AG08395 (cell line): ENCODE results near the gene PDGFB.

ENCODE experiments used
- DNase-seq: peaks from one replicate; pipeline ENCODE4 v3.0.0; 2012; ENCODE audit warnings: mixed read lengths, low spot score

PDGFB gene

DNA sequence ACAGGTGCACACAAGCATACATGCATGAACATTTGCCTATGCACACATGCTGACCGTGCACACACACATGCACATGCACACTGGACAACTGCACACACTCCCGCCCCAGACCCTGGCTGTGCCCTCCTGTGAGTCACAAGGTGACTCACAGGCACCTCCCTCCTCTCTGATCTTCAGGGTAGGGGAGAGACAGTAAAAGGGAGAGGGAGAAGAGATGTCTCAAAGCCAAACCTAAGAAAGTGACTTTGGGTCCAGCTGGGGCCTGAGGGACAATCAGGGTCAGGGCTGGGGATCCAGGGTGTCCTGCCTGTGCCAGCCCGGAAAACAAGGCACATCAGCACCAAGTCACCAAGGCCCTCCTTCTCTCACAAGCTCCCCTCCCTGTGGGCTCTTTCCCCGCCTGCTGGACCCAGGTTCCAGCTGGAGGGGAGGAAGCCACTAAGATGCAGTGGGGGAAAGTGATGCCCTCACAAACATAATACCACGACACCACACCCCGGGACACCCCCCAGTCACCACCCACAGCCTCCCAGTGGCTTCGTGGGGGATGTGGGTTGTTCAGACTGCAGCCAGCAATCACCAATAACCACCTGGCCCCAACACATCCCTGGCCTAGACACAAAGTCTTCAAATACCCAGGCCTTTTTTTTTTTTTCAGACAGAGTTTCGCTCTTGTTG, 39.3 kb downstream of the PDGFB start:
- DNase-seq, result peak; percentile 82

DNA sequence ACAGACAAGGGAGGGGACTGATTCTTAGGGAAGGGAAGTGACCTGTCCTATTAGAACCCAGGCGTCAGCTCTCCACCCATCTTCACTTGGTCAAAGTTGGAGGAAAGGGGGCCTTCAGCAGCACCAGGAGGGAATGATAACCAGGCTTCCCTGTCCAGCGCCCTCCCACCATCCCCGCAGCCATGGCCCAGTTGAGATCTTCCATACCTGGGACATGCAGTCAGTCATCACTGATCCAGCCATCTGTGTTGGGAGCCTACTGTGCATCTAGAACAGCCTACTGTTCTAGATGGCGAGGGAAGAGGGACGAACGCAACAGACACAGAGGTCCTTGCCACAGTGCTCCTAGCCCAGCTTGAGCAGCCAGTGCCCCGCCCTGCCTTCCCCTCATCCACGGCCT, 40.6 kb downstream of the PDGFB start:
- no peak for DNase-seq

DNA sequence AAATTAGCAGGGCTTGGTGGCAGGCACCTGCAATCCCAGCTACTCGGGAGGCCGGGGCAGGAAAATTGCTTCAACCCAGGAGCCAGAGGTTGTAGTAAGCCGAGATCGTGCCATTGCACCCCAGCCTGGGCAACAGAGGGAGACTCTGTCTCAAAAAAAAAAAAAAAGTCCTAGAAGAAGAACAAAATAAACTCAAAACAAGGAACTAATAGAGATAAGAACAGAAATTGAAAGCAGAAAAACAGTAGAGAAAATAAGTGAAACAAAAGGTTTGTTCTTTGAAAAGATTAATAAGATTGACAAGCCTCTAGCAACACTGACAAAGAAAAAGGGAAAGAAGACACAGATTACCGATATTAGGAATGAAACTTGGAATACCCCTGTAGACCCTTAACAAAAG, 47.2 kb downstream of the PDGFB start:
- DNase-seq, result no peak

DNA sequence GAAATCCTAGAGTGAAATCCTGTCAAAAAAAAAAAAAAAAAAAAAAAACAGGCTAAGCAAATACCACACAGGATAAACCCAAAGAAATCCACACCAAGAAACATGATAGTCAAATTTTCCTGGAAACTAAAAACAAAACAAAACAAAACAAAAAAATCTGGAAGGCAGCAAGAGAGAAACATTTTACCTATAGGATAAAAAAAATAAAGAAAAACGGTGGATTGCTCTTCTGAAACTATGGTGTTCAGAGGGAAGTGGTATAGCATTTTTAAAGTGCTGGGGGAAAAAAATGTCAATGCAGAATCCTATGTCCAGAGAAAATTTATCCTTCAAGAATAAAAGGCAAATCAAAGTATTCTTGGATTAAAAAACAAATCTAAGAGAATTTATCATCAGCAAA, 50.7 kb downstream of the PDGFB start:
- DNase-seq, result no peak

DNA sequence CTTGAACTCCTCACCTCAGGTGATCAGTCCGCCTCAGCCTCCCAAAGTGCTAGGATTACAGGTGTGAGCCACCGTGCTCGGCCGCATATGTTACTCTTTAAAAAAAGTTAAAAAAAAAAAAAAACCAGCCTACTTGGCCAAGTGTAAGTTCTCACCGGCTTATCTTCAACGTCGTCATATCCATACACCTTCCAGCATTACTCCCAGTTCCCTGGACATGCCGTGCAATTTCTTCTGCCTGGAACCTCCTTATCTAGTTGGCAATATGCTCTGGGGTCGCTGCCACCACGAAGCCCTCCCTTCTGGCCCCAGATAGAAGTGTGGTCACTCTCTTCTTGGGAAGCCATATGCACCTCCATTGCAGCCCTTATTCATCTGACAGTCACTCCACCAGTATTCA, 56.0 kb downstream of the PDGFB start:
- no peak for DNase-seq

DNA sequence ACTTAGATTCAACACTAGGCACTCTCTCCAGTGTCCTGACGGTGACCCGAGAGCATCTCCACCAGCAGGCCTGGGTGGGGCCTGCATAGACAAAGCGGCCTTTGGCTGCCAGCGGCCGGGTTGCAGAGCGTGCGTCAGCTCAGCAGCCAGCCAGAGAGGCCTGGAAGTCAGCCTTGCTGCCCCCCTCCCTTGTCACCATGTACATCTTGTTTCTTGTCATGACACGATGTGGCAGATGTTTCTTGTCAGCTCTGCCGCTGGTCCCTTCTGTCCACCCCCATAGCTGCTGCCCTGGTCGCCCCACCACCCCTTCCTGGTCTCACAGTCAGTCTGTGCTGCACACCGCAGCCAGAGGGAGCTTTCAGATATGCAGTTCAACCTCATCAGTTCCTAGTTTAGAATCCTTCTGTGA, 59.2 kb downstream of the PDGFB start:
- peak; percentile 95 for DNase-seq

DNA sequence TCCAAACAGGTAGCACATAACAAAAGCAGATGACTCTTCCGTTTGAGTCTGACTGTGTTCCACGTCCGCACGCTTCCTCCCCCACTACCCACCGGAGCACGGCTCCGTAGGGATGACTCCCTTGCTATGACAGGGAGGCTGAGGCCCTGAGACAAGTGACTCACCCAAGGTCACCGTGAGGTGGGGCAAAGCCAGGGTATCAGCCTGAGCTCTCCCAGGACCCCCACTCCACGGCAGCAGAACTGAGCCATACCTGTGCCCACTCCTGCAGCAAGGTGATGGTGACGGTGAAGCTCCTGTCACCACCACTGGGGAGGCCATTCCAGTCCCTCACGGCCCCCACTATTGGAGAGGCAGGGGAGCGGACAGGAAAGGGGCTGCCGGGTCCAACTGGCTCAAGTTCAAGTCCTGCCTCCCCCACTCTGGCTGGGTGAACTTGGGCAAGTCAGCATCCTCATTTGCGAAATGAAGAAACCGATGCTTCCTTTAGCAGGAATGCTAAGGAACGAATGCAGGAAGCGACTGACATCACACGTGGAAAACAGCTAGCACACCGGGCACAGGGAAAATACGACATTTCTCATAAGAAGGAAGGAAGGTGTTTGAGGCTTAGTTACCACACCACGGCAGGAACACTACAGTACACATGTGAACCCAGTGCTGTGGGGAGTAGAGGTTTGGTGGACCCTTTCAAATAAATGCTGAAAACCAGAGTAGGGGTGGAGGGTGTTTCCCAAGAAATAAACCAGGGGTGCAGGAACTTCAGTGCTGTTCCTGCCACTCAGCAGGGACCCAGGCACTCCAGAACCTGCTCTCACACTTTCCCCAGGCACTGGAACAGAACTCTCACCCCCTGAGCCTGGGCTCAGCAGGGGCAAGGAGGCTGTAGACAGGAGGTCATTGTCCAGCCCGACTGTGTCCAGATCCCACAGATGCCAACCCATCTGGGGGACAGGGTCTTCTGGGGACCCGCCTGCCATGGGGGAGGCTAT, 59.9 kb downstream of the PDGFB start:
- peak; percentile 48 for DNase-seq

DNA sequence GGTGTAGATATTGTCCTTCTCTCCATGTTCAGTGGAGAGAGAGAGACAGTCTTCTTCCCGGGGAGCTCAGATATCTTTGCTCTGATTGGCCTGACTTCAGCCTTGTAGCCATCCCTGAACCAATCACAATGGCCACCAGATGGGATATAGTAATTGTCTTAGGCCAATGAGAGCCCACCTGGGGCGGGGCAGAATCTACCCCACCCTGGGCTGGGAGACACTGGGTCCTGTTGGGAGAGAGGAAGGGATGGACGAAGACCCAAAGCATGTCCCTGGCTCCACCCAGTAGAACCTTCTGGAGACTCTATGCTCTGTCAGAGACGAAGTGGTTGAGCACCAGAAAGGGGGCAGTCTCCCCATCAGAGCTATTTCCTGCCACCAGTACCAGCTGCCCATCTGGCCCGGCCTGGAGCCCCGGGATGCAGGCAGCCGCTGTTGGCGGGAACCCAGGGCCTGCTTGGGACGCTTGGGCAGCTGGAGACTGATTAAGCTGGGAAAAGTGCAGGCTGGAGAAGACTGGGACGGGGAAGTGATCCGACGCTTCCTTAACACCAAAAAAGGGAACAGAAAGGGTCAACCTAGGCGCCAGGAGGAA, 60.7 kb downstream of the PDGFB start:
- peak; percentile 87 for DNase-seq

DNA sequence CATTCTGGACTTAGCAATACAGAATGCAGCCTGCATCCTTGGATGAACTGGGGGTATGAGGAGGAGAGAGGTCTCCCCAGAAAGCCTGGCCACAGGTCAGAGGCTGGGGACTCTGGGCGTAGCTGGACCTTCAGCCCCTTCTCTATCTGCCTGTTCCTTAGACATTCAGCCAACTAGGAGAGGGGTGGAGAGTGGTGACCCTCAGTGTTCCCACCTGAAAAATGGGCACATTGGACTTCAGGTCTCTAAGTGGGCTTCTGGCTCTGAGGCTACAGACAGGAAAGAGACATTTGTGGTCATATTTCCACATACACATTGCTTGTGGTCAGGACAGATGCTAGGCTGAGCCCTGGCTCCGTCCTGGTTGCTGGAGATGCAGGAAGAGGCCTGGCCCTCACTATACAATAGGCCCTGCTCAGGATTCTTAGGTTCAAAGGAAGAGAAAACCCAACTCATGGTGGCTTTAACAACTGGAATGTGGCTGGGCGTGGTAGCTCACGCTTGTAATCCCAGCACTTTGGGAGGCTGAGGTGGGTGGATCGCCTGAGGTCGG, 62.2 kb downstream of the PDGFB start:
- no peak for DNase-seq

DNA sequence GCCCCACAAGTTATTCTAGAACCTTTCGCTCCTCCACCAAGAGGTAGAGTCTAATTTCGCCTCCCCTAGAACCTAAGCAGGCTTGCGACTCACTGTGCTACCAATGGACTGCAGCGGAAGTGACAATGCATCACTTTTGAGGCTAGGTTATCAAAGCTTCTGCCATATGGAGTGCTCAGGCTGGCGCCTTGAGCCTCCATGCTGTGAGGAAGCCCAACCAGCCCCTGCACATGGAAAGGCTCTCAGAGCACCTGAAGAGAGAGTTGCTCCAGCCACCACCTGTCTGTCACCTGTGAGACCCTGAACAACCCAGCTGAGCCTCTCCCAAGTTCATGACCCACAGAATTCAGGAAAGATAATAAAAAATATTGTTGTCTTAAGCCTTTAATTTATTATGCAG, 63.0 kb downstream of the PDGFB start:
- no peak for DNase-seq

DNA sequence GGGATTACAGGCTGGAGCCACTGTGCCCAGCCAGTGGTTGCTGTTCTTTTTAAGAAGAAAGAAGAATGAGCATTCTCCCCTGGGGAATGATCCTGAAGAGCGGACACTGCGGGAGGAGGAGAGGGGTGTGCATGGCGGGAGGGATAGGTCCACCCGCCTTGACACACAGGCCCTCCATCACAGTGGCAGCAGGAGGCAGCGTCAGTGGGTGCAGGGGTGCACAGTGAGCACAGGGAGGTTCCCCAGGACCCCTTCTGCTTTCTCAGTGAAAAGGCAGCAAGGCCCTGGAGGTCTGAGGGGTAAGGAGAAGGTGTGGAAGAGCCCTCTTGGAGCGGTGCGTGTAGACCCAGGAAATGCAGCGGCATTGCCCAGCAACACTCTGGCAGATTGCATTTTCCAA, 63.4 kb downstream of the PDGFB start:
- DNase-seq, result no peak

DNA sequence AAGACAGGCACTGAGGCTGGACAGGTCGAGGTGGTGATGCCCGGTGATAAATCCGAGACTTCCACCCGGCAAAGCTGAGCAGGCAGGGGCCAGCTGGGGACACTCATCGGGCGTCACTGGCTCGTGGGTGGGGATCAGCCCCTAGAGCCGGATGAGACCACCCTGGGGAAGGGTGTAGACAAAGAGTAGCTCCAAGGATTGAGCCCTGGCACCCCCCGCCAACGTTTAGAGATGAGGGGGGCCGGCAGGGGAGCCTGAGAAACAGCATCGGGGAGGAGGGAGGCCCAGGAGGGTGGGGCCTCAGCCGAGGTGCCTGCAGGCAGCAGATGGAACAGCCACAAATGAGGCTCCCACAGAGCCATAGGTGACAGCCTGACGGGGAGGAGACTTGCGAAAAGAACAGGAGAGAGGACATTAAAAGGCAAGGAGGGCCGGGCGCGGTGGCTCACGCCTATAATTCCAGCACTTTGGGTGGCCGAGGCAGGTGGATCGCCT, 64.9 kb downstream of the PDGFB start:
- no peak for DNase-seq

DNA sequence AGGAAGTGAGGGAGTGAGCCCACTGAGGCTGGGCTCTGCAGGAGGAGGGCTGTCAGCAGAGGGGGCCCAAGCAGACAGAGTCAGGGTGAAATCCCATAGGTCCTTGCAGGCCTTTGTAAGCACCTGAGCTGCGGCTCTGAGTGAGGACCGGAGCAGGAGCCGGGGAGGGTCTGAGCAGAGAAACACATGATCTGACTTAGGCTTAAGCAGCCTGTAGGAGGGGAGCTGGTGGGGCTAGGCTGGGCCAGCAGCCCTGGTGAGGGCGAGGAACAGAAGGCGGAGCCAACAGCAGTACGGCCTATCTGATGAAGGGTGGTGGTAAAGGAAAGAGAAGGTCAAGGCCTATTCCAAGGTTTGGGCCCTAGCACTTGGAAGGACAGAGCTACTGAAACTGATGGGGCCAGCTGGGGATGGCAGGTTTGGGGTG, 65.4 kb downstream of the PDGFB start:
- no peak for DNase-seq

DNA sequence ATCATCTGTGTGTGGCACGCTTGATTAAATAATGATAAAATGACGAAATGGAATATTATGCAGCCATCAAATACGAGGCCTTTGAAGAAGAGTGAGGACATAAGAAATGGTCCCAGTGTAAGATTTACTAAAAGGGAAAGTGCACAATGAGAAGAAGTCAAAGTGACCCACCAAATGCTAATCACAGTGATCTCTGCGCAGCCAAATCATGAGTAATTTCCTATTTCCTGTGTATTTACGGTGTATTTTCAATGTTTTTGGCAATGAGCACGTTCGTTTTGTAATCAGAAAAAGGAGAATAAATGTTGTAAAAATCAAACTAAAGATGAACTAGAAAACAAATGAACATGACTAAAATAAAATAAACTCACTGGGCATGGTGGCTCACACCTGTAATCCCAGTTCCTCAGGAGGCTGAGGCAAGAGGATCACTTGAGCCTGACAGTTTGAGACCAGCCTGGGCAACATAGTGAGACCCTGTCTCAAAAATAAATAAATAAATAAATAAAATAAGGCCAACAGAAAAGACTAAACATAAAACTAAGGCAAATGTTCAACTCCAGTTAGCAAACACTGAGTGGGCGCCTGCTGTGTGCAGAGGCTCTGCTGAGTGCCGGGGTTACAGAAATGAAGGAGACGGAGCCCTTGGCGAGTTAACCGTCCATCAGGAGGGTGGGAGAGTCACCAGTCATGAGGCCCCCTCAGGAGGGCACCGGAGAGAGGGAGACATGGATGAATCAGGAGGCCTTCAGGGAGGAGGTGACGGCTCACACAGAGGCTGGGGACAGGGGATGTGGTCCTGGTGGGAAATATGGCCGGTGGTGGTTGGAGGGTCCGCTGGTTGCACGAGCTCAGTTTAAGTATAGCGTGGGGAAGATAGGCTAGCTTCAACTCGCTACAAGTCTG, 66.3 kb downstream of the PDGFB start:
- DNase-seq, result no peak

DNA sequence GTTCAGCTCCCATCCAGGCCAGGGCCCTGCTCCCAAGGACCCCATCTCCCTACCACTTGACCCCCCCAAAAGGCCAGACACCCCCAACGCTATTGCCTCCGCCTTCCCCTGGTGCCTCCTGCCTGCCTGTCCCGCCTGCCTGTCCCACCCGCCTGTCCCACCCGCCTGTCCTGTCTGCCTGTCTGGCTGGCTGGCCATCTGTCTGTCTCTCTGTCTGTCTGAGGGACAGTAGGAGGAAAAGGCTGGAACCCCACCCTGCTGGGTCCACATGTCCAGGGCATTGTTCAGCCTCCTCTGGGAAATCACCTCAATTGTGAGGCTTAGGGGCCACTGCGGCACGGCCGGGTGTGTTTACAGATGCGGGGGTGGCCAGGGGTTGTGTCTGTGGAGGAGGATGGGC, 67.0 kb downstream of the PDGFB start:
- DNase-seq, result no peak

DNA sequence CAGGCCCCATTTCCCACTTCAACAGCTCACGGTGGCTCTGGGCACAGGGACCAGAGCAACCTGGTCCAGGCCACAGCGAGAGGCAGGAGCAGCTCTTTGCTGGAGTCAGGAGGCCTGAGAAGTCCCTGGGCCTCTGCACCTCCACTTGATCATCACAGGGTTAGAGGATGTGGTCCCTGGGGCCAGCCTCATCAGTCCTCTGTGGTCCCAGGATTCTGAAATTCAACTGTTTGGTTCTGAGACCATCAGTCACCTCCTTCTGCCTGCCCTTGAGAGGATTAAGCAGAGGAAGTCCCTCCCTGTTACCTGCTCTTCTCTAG, 67.4 kb downstream of the PDGFB start:
- DNase-seq, result no peak

DNA sequence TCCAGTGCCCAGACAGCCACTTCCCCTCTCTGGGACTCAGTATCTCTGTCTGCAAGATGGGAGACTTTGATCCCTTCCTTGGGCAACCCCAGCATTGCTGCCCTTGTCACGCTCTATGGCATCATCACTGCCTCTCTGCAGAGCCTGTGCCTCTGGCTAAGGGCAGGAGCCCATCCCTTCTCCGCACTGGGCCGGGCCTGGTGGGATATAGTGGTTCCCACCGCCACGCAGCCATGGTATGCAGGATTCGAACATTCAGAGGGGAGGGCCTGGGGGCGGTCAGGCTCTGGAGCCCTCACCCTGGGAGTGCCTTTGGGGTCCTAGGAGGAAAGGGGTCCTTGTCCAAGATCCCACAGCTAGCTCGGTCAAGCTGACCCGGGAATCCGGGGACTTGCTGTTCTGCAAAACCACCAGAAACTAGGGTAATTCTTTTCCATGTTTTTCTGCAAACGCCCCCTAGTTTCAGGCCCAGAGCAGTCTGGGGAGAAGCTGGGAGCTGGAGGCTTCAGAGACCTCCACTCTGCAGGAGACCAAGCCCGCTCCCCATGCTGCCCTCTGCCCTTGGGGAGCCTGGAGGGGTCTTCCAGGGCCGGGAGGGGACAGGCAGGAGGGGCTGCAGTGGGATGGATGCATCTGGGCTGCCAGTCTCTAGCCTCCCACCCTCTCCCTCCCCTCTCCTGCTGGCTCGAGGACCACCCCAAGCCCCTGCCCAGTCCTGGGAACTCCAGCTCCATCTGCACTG, 67.9 kb downstream of the PDGFB start:
- DNase-seq, result no peak

DNA sequence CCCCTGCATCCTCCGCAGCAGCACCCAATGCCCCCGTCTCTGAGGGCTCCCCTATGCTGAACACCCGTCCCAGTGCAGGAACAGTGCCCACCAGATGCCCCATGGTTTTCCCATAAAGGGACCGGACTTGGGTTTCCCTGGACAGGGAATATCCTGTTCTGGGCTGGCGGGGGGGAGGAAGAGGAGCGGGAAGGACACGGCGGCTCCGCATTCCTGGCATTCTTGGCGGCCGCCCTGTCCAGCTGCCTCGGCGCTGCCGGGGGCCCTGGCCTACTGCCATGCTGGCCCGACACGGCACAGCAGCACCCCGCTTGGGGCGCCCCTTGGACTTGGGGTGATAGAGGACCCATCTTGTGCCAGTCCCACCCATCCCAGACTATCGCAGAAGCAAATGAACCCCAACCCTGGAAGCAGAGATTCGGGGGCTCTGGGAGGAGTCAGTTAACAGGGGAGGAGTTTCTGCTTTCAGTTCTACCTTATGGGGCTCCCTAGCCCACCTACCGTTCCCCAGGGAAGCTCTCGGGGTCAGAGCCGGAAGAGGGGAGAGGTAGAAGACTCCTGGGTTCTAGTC, 68.6 kb downstream of the PDGFB start:
- DNase-seq, result peak; percentile 86

DNA sequence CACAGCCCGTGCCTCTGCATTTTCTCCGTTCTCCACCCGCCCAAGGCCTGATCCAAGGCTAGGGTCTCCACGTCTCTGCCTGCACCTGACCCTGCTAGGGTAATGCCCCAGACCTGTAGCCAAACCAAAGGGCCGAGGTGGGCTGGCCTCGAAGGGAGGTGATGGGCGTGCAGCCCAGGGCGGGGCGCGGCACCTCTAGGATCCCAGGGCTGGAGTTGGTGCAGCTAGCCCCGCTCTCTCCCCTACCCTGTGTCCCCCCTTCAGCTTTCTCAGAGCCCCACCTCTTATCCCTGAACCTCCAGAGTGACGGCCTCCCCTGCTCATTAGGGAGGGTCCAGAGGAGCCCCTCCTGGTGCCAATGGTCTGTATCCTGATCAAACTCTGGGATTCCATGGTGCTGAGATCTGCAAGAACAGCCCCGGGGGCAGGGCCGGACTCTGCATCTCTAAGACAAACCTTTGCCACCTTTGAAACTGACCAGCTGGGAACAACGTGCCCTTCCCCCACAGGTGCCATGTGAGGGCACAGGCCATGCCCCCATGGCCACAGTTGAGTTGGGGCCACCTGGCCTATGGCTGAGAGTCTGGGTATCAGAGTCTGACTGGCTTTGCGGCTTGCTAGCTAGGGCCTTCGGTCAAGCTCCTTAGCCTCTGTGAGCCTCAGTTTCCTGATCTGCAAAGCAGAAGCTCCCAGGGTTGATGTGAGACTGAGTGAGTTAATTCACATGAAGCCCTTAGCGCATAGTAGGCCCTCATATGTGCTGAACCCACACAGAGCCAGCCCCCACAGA, 69.2 kb downstream of the PDGFB start:
- no peak for DNase-seq
